ENCODE data around the gene CAPZA2.
"Not testable (repeated sequence)": the region's sequence is repeated elsewhere in the genome, so short reads cannot be mapped to it uniquely, and the experiment has no call there.

CAPZA2 gene

DNA sequence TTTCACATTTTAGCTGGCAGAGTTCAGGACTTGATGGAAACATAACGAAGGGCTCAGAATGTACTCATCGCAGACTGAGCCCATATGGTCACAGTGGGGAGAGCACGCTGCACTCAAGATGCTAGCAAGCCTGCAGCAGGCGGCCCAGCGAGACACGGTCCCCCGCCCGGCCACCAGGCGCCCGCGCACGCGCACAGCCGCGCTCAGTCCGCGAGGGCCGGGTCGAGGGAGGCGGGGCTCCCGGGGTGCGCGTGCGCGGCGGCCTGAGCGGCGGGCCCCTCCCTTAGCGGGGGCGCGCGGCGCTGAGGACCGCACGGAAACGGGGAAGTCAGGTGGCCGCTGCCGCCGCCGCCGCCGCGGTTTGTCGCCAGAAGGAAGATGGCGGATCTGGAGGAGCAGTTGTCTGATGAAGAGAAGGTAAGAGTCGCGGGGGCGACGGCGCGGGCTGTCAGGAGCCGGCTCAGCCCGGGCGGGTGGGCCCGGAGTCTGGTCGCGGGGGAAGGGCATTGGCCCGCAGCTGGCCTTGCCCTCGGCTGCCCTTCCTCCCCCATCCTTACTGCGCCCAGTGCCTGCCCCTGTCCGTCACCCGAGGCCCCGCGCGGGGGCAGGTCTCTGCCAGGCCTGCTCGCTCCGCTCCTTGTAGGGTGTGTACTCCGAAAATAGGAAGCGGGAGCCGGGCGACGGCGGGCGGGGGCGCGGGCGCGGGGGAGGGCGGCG, at the start of gene CAPZA2:
Gene CAPZA2, plus strand, starts transcription at position 354 of the 717 bp plus-strand sequence. Its CDS starts 25 bp downstream, at position 379.
- DNase-seq (ENCODE audit: low spot score): peak; percentile 91

DNA sequence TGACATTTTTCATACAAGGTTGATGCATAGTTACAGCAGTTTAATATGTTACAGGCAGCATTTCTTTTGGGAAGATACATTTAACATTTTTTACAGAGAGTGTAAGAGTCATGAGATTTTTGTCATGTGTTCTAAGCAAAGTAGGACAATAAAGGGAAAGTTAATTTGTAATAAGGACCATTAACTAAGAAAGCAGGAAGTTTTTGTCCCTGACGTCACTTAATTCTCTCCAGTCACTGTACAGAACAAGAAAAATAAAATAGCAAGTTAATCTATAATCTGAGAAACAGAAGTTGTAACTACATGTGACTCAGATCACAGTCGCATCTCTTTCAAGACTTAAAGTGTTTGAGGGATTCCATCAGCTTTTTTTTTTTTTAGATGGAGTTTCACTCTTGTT, 49.5 kb upstream of the CAPZA2 start:
- DNase-seq (ENCODE audit: low spot score): no peak

GRCh38 chr7:116813371-116813770, 49.0 kb upstream of the CAPZA2 start:
- not testable (repeated sequence) for DNase-seq (ENCODE audit: low spot score)

GRCh38 chr7:116815041-116815440, 47.3 kb upstream of the CAPZA2 start:
- DNase-seq (ENCODE audit: low spot score): no peak

- no peak for DNase-seq (ENCODE audit: low spot score)
Measured at GRCh38 chr7:116820149-116820548, 42.2 kb upstream of the CAPZA2 start.

DNA sequence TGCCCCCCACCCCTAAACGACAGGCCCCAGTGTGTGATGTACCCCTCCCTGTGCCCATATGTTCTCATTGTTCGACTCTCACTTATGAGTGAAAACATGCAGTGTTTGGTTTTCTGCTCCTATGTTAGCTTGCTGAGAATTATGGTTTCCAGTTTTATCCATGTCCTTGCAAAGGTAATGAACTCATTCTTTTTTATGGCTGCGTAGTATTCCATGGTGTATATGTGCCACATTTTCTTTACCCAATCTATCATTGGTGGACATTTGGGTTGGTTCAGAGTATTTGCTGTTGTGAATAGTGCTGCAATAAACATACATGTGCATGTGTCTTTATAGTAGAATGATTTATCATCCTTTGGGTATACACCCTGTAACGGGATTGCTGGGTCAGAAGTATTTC, 40.7 kb upstream of the CAPZA2 start:
- DNase-seq (ENCODE audit: low spot score): not testable (repeated sequence)

- DNase-seq (ENCODE audit: low spot score): no peak
Measured at GRCh38 chr7:116824449-116824848, 37.9 kb upstream of the CAPZA2 start.

DNA sequence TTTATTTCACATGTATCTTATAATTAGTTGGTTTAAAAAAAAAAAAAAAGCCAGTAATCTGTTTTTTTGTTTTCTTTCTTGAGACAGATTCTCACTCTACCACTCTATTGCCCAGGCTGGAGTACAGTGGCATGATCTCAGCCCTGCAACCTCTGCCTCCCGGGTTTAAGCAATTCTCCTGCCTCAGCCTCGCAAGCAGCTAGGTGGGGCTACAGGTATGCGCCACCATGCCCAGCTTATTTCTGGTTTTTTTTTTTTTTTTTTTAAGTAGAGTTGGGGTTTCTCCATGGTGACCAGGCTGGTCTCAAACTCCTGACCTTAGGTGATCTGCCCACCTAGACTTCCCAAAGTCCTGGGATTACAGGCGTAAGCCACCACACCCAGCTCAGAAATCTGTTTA, 34.1 kb upstream of the CAPZA2 start:
- DNase-seq (ENCODE audit: low spot score): no peak

GRCh38 chr7:116829041-116829440, 33.3 kb upstream of the CAPZA2 start:
- DNase-seq (ENCODE audit: low spot score): no peak

GRCh38 chr7:116829493-116829892, 32.9 kb upstream of the CAPZA2 start:
- no peak for DNase-seq (ENCODE audit: low spot score)

GRCh38 chr7:116832692-116833091, 29.7 kb upstream of the CAPZA2 start:
- DNase-seq (ENCODE audit: low spot score): no peak

DNA sequence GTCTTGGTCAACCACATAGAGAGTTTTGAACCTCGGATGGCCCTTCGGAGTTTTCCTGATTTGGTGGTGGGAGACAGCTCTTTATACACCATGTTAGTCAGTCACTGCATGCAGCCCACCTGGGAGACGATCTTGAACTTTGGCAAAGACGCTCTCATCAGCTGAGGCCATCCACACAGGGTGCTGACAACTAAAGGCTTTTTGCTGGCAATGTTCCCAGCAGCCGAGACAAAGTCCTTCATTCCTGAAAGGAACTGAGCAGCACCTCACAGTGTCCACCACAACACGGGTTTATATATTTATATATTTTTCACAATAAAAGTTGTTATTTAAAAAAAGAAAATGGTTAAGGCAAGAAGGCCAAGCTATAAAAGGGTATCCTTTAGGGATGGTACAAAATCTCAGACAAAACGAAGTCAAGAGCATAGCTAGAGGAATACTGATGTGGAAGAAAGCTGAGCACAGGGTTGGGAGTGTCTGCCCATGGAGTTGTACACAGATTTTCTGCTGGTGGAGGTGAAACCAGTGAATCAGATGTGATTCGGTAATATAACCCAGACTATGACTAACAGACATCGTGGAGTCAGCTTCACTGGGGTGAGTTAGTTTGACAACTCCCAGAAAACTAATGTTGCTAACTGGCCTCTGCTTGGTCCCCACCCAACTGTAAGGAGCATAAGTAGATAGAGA, 27.4 kb upstream of the CAPZA2 start:
- no peak for DNase-seq (ENCODE audit: low spot score)

- DNase-seq (ENCODE audit: low spot score): no peak
Measured at GRCh38 chr7:116836048-116836447, 26.3 kb upstream of the CAPZA2 start.

DNA sequence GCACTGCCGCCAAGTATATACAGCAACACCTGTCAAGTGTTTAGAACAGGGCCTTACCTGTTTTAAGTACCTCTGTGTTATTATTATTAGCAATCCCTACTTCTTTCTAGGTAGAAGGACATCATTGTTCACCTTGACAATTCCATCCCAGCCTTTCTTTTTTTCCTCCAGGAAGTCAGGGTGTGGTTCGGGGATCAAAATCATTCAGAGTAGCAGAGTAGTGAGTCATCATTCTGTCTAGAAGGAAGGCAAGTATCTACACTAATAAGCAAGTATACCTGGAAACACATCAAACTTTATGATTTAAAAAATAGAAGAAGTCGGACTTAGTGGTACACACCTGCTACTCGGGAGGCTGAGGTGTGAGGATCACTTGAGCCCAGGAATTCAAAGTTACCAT, 25.5 kb upstream of the CAPZA2 start:
- DNase-seq (ENCODE audit: low spot score): peak; percentile 63

- DNase-seq (ENCODE audit: low spot score): no peak
Measured at GRCh38 chr7:116837586-116837985, 24.8 kb upstream of the CAPZA2 start.

DNA sequence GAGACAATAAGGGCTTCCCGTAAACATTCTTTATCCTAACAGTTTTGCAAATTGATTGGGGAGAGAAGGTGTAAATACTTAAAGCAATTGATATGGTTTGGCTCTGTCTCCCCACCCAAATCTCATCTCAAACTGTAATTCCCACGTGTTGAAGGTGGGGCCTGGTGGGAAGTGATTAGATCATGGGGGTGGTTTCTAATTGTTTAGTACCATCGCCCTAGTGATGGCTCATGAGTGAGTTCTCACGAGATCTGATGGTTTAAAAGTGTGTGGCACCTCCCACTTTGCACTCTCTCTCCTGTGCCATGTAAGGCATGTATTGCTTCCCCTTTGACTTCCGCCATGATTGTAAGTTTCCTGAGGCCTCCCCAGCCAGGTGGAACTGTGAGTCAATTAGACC, 22.1 kb upstream of the CAPZA2 start:
- DNase-seq (ENCODE audit: low spot score): no peak

DNA sequence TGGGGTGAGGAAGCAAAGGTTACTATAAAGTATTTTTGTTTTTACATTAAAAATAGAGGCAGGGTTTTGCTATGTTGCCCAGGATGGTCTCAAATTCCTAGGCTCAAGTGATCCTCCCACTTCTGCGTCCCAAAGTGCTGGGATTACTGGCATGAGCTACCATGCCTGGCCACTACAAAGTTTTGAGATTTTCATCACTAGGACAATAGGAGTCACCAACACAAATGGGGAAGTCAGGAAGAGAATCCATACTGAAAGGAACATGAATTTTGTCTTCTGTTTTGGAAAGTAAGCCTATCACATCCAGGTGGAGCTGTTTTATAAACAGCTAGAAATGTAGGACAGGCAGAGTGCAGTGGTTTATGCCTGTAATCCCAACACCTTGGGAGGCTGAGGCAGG, 20.0 kb upstream of the CAPZA2 start:
- no peak for DNase-seq (ENCODE audit: low spot score)

DNA sequence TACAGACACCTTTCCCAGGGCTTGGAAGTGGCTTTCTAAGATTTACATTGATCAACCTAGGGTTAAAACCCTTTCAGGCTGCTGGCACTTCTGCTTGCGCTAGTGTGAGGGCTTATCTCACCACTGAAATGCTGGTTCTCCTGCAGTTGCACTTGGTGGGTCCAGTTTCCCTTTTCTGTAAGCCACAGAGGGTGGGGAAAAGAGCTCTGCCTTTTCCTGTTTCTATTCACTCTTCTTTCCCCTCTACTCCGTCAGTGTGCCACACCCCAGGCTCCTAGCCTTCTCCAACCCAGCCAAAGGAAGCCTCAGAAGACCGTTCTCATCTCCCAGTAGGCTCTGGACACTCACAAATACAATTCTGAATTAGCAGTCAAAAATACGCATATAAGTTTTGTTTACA, 19.0 kb upstream of the CAPZA2 start:
- no peak for DNase-seq (ENCODE audit: low spot score)

DNA sequence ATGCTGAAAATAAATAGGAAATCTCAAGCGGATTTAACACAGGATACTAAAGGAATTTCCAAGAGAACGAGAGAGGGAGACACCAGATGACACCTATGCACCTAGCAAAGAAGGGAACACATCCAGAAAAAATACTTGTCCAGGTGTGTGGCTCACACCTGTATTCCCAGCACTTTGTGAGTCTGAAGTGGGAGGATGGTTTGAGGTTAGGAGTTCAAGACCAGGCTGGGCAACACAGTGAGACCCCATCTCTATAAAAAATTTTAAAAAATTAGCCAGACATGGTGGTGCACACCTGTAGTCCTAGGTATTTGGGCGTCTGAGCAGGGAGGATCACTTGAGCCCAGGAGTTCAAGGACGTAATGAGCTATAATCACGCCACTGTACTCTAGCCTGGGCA, 11.2 kb upstream of the CAPZA2 start:
- no peak for DNase-seq (ENCODE audit: low spot score)

GRCh38 chr7:116851671-116852070, 10.7 kb upstream of the CAPZA2 start:
- no peak for DNase-seq (ENCODE audit: low spot score)

DNA sequence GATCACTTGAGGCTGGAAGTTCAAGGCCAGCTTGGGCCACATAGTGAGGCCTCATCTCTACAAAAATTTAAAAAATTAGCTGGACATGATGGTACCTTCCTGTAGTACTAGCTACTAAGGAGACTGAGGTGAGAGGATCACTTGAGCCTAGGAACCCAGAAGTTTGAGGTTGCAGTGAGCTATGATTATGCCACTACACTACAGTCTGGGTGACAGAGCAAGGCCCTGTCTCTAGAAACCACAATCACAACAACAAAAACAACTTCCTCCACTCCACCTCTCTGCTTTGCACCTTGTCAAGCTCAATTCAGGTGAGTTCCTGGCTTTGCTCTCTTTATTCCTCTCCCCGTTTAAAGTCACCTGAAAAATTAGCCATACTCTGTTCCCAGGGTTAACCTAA, 8.3 kb upstream of the CAPZA2 start:
- DNase-seq (ENCODE audit: low spot score): no peak

DNA sequence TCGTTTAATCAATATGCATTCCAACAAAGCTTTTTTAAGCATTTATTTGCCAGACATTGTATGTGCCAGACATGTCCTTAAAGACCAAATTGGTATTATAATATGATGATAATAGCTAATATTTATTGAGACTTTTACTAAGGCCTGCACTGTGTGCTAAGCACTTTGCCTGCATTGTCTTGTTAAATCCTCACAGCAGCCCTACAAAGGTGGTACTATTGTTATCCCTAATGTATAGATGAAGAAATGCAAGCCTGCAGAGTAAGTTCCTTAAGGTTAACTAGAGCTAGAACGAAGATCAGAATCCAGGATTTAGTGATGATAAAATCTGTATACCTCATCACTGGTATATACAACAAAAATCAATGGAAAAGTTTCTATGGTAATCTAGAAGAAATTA, 5.3 kb upstream of the CAPZA2 start:
- DNase-seq (ENCODE audit: low spot score): no peak

- DNase-seq (ENCODE audit: low spot score): no peak
Measured at GRCh38 chr7:116859323-116859722, 3.1 kb upstream of the CAPZA2 start.

GRCh38 chr7:116861717-116862116, 670 bp upstream of the CAPZA2 start:
- no peak for DNase-seq (ENCODE audit: low spot score)

Measured in SW480 (cell line).